Effector memory CD4-positive, alpha-beta T cell (primary cell): ENCODE measurements around the gene OR4C13.
A peak's percentile ranks its signal among the peaks of the same experiment; 100 is the strongest.
"Not testable (repeated sequence)": the region's sequence is repeated elsewhere in the genome, so short reads cannot be mapped to it uniquely, and the experiment has no call there.

Experiments
- DNase-seq, 3 donors: peaks; one replicate each; pipeline ENCODE4 v3.0.0-alpha.2; 2020
- H3K27ac ChIP-seq: 2 replicates; pipeline ENCODE4 v1.7.0; 2013; ENCODE audit warnings: mild to moderate bottlenecking, low read length, moderate library complexity; ENCODE audit not compliant: insufficient read depth, poor library complexity, severe bottlenecking
- H3K27me3 ChIP-seq: replicated peaks from 2 replicates; pipeline ENCODE4 v1.7.0; 2013; ENCODE audit warnings: mild to moderate bottlenecking, low read length; ENCODE audit not compliant: insufficient read depth, control insufficient read depth, poor library complexity, severe bottlenecking
- H3K36me3 ChIP-seq: 2 replicates; pipeline ENCODE4 v1.7.0; 2013; ENCODE audit warnings: mild to moderate bottlenecking, low read length, moderate library complexity; ENCODE audit not compliant: control insufficient read depth, insufficient read depth
- H3K4me1 ChIP-seq: 2 replicates; pipeline ENCODE4 v1.7.0; 2013; ENCODE audit warnings: low read length, mild to moderate bottlenecking; ENCODE audit not compliant: control insufficient read depth, insufficient read depth, poor library complexity, severe bottlenecking
- H3K4me3 ChIP-seq: 2 replicates; pipeline ENCODE4 v1.7.0; 2013; ENCODE audit warnings: low read length, low read depth, mild to moderate bottlenecking; ENCODE audit not compliant: insufficient read depth, poor library complexity, severe bottlenecking
- H3K9me3 ChIP-seq: 2 replicates; pipeline ENCODE4 v1.7.0; 2013; ENCODE audit warnings: mild to moderate bottlenecking, low read length, moderate library complexity; ENCODE audit not compliant: control insufficient read depth
- total RNA-seq, 3 donors: gene quantifications; one replicate each; lab custom pipeline; 2026; lab: John Stamatoyannopoulos, UW

The OR4C13 gene
- 0 reads per million in 3 donors for total RNA-seq

DNA sequence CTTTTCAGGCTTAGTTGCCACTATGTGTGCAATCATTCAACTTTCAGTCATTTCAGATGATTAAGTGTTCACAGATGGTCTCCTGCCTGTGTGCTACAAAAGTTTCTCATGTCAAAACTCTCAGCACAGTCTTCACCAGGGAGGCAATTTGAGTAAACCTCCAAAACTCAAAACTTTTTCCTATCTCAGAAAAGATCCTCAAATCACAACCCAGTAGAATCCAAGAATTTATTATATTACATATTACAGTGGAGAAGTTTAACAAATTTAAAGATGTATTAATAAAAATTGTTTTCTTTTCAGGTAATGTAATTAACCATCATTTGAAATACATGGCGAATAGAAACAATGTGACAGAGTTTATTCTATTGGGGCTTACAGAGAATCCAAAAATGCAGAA is at the start of gene OR4C13:
TSS of gene OR4C13 (plus strand) at position 301 of the 400 bp plus-strand sequence. CDS start at position 333, 32 bp downstream.
- Histone ChIP-seq H3K27ac (no peak within 1 kb of the TSS), H3K9me3 (no peaks in the 10 kb centered on the region), H3K27me3 (no peaks in the 10 kb centered on the region), H3K4me3 (no peak within 1 kb of the TSS), H3K4me1 (no peaks in the 10 kb centered on the region), H3K36me3 (no peaks in the 10 kb centered on the region)
- DNase-seq, result no peak

DNA sequence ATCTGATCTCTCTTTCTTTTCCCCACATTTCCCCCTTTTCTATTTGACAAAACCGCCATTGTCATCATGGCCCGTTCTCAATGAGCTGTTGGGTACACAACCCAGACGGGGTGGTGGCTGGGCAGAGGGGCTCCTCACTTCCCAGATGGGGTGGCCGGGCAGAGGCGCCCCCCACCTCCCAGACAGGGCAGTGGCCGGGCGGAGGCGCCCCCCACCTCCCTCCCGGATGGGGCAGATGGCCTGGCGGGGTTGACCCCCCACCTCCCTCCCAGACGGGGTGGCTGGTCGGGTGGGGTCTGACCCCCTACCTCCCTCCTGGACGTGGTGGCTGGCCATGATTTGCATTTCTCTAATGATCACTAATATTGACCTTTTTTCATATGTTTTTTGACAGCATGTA is 40.7 kb upstream of the OR4C13 start:
- not testable (repeated sequence) for H3K36me3 ChIP-seq, H3K4me3 ChIP-seq, H3K4me1 ChIP-seq, H3K9me3 ChIP-seq, H3K27me3 ChIP-seq, DNase-seq, H3K27ac ChIP-seq

DNA sequence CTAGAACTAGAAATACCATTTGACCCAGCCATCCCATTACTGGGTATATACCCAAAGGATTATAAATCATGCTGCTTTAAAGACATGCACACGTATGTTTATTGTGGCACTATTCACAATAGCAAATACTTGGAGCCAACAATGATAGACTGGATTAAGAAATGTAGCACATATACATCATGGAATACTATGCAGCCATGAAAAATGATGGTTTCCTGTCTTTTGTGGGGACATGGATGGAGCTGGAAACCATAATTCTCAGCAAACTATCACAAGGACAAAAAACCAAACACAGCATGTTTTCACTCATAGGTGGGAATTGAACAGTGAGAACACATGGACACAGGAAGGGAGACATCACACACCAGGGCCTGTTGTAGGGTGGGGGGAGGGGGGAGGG is 3.5 kb upstream of the OR4C13 start:
- not testable (repeated sequence) for DNase-seq, H3K9me3 ChIP-seq, H3K36me3 ChIP-seq, H3K4me1 ChIP-seq, H3K27me3 ChIP-seq, H3K27ac ChIP-seq, H3K4me3 ChIP-seq

GRCh38 chr11:49973439-49973838 is 21.2 kb downstream of the OR4C13 start:
- not testable (repeated sequence) for H3K4me3 ChIP-seq, H3K27me3 ChIP-seq, DNase-seq, H3K9me3 ChIP-seq, H3K4me1 ChIP-seq, H3K36me3 ChIP-seq, H3K27ac ChIP-seq

DNA sequence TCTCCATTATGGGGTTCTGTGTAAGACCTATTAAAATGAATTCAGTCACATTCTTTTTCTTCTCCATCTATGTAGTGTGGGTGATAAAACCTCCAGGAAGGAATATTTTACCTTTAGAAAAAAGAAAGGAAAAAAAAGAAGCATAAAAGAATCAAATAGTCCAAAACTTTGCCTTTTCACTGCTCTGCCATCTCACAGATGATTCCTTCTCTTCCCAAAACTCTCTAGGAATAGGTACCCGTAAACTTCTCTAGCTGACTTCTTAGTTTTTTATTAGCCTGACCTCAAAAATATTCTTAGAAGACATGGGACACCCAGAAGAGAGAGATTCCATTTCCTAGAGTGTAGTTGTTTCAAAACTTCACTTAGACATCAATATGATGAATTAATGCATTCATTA is 30.2 kb downstream of the OR4C13 start, which contains the start of gene OR4C12:
TSS of gene OR4C12 (minus strand) at position 101 of the 400 bp plus-strand sequence. CDS start at position 67, 34 bp downstream.
- not testable (repeated sequence) for H3K9me3 ChIP-seq, H3K36me3 ChIP-seq, H3K27me3 ChIP-seq, H3K27ac ChIP-seq, H3K4me1 ChIP-seq, H3K4me3 ChIP-seq, DNase-seq

GRCh38 chr11:49995565-49995964 is 43.4 kb downstream of the OR4C13 start:
- Histone ChIP-seq H3K9me3 (no peaks in the 10 kb centered on the region), H3K4me1 (no peaks in the 10 kb centered on the region), H3K36me3 (no peaks in the 10 kb centered on the region), H3K27me3 (no peaks in the 10 kb centered on the region), H3K27ac (no peak overlapping the region), H3K4me3 (no peak overlapping the region)
- peak in 1 of 3 donors; percentile 7 for DNase-seq
